GM12878 (cell line): ENCODE data around the gene FADS1. TPM values are rescaled to one million over a fixed set of nuclear protein-coding genes. Genes with fewer than 3 reads are reported as not detected.

ENCODE experiments used
- BCL3 ChIP-seq: IDR thresholded peaks from 2 replicates; pipeline ENCODE4 v1.6.1; 2011; ENCODE audit warnings: borderline replicate concordance, low read depth, mild to moderate bottlenecking, moderate library complexity, low read length; ENCODE audit not compliant: insufficient read depth, poor library complexity, severe bottlenecking
- CBFB ChIP-seq: IDR thresholded peaks from 2 replicates; pipeline ENCODE4 v1.6.1; 2016; ENCODE audit warnings: antibody characterized with exemption, low read depth
- CREB1 ChIP-seq: IDR thresholded peaks from 2 replicates; pipeline ENCODE4 v1.6.1; 2012; ENCODE audit warnings: low read depth, mild to moderate bottlenecking, inconsistent platforms
- E2F8 ChIP-seq: fragments of 450-650 bp; IDR thresholded peaks from 2 replicates; pipeline ENCODE4 v1.6.1; 2018; ENCODE audit warnings: mild to moderate bottlenecking, low read depth, moderate library complexity; ENCODE audit not compliant: partially characterized antibody
- GABPA ChIP-seq: IDR thresholded peaks from 2 replicates; pipeline ENCODE4 v1.6.1; 2014; ENCODE audit warnings: antibody characterized with exemption, low read depth, mild to moderate bottlenecking, inconsistent platforms
- SKIL ChIP-seq: fragments of 450-650 bp; IDR thresholded peaks from 2 replicates; pipeline ENCODE4 v1.6.1; 2017; ENCODE audit warnings: mild to moderate bottlenecking, low read depth, inconsistent platforms; ENCODE audit not compliant: poor library complexity, severe bottlenecking
- SP1 ChIP-seq: IDR thresholded peaks from one replicate; pipeline ENCODE4 v1.6.1; 2011; ENCODE audit warnings: low read depth, low read length
- YY1 ChIP-seq: IDR thresholded peaks from 2 replicates; pipeline ENCODE4 v1.6.1; 2011; ENCODE audit warnings: low read depth, mild to moderate bottlenecking, low read length
- ZBED1 ChIP-seq: IDR thresholded peaks from 2 replicates; pipeline ENCODE4 v1.6.1; 2016; ENCODE audit warnings: borderline replicate concordance
- polyA plus RNA-seq, 11 experiments: library from polyadenylated mRNA; depleted of rRNA in 4 of 11; unstranded in 6 of 11; stranded (reverse) in 5 of 11; fragments of >200 nt; fragmentation: Nextera tagmentation in 4 of 11; fragmentation: Illumina TruSeq in 1 of 11; extraction: Ambion mirVana in 4 of 11; extraction: Trizol in 1 of 11; gene quantifications; 1 replicate in 1 of 11; 2 replicates in 10 of 11; pipeline versions ENCODE4 v1.2.1 to v1.2.3, GENCODE V29; 2011 to 2016; ENCODE audit warnings: inconsistent platforms in 2 of 11, missing spikeins in 2 of 11, low read depth in 1 of 11
- total RNA-seq, 4 experiments: library from RNA; depleted of rRNA in 3 of 4; stranded (reverse); fragments of >200 nt in 3 of 4; fragmentation: Illumina TruSeq in 1 of 4; extraction: Trizol in 1 of 4; gene quantifications; 2 replicates each; pipeline versions ENCODE4 v1.2.1 to v1.2.3, GENCODE V29; 2013 to 2021
- TF ChIP-seq, protein P1 (sequence below): IDR thresholded peaks from 2 replicates; pipeline ENCODE4 v1.6.1; 2012; ENCODE audit warnings: low read length, inconsistent platforms

FADS1 gene
- total and polyA plus RNA-seq, 10 of the 15 experiments (the other 5 are each of a cell fraction or from before 2014, with no cell fraction given) = 8.8 to 73.9 (median 39.0) TPM

- TF ChIP-seq BCL3 (no peak), ZBED1 (no peak), SP1 (peak; percentile 47), E2F8 (no peak), GABPA (no peak; the same call in 1 of the 2 replicates), CBFB (0 out of 2 replicates have a peak, but pooled peaks have one; percentile 35), CREB1 (peak; percentile 3; the same call in 1 of the 2 replicates), YY1 (peak; percentile 72), SKIL (no peak)
- TF ChIP-seq, protein P1, sequence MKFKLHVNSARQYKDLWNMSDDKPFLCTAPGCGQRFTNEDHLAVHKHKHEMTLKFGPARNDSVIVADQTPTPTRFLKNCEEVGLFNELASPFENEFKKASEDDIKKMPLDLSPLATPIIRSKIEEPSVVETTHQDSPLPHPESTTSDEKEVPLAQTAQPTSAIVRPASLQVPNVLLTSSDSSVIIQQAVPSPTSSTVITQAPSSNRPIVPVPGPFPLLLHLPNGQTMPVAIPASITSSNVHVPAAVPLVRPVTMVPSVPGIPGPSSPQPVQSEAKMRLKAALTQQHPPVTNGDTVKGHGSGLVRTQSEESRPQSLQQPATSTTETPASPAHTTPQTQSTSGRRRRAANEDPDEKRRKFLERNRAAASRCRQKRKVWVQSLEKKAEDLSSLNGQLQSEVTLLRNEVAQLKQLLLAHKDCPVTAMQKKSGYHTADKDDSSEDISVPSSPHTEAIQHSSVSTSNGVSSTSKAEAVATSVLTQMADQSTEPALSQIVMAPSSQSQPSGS = no peak
Observed at GRCh38 chr11:61834278-61835048, 17.7 kb upstream of the FADS1 start (continued).
